ENCODE results near the gene JAKMIP1.

JAKMIP1 gene

DNA sequence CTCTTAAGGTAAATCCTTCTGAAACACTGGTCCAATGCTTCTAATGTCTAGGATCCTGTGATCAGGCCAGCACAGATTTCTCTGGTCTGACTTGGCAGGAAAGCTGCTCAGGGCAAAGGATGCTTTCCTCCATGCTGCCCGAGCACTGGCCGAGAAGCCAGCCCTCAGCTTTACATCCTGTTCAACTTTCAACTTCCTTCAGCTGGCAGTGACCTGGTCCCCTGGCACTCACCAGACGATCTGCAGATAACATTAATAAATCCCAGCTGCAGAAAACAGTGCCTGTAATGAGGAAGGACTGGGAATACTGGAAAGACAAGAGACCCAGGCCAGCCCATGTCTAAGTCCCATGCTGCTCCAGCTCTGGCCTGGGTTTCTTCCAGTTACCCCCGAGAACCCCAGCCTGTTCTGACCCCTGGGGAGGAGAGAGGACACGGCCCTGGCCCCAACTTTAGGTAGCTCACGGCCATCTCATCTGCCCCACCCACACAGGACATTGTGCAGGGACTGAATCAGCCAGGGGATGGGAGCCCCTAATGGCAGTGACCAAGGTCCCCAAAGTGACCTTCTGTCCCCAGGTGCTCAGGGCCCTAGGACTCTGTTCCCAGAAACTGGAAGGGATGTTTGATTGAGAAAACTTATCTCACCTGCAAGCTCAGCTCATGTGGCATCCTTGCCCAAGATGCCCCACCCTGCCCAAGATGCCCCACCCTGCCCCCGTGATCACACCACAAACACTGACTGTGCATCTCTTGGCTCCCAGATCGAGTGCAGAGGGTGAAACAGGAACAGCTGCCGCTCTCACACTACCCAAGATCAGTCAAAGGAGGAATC is 28.0 kb downstream of the JAKMIP1 start:
- TF ChIP-seq CTCF (conservative IDR thresholded peaks at IDR 0.05; ENCODE audit: low read depth, low read length), result no peak
- no peak for DNase-seq (ENCODE audit: low read depth)
- no peak overlapping the region for H3K4me3 ChIP-seq (ENCODE audit: low read depth, low read length)

DNA sequence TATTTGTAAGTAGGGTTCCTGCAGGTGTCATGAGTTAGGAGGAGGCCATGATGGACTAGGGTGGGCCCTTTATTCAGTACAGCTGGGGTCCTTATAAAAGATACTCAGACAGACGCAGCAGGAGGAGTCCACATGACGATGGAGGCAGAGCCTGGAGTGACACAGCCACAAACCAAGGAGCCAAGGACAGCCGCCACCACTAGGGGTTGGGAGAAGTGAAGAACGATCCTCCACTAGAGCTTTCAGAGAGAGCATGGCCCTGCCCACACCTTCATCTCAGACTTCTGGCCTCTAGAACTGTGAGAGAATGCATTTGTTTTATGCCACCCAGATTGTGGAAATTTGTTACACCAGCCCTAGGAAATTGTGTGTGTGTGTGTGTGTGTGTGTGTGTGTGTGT is 31.1 kb downstream of the JAKMIP1 start:
- H3K4me3 ChIP-seq (ENCODE audit: low read depth, low read length), result no peak overlapping the region
- TF ChIP-seq CTCF (conservative IDR thresholded peaks at IDR 0.05; ENCODE audit: low read depth, low read length), result no peak
- DNase-seq (ENCODE audit: low read depth), result no peak

- no peak for TF ChIP-seq CTCF (conservative IDR thresholded peaks at IDR 0.05; ENCODE audit: low read depth, low read length)
- no peak for DNase-seq (ENCODE audit: low read depth)
- no peak overlapping the region for H3K4me3 ChIP-seq (ENCODE audit: low read depth, low read length)
These were observed 34.6 kb downstream of the JAKMIP1 start for GRCh38 chr4:6165766-6166165.

DNA sequence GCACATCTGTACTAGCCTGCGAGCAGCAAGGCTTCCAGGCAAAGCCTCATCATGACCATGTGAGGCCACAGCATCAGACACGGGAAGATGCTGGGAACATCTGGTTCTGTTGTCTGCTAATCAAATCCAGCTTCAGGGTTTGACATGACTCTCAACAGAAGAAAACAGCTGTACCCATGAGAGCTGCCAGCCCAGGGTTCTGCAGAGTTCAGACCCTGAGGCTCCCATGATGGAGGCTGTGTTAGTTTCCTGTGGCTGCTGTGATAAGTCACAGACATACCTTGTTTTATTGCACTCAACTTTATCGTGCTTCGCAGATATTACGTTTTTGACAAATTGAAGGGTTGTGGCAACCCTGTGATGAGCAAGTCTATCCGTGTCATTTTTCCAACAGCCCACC is 37.5 kb downstream of the JAKMIP1 start:
- H3K4me3 ChIP-seq (ENCODE audit: low read depth, low read length), result no peak overlapping the region
- TF ChIP-seq CTCF (conservative IDR thresholded peaks at IDR 0.05; ENCODE audit: low read depth, low read length), result no peak
- DNase-seq (ENCODE audit: low read depth), result no peak

GRCh38 chr4:6161921-6162464 is 38.4 kb downstream of the JAKMIP1 start:
- no peak for DNase-seq (ENCODE audit: low read depth)
- TF ChIP-seq CTCF (conservative IDR thresholded peaks at IDR 0.05; ENCODE audit: low read depth, low read length), result no peak
- no peak overlapping the region for H3K4me3 ChIP-seq (ENCODE audit: low read depth, low read length)

DNA sequence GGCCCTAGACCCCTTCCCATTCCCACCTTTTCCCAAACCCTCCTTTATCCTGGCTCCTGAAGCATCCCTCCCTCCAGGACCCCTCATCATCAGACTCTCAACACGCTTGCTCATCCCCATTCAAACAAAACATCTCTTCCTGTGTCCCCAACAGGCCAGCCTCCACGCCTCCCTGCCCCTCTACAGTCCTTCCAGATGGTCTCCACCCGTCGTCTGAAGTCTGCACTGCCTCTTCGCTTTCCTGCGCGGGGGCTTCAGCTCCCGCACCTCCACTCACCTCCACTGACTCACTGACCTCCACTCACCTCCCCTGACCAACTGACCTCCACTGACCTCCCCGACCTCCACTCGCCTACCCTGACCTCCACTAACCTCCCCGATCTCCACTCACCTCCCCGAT is 39.8 kb downstream of the JAKMIP1 start:
- no peak for DNase-seq (ENCODE audit: low read depth)
- no peak for TF ChIP-seq CTCF (conservative IDR thresholded peaks at IDR 0.05; ENCODE audit: low read depth, low read length)
- no peak overlapping the region for H3K4me3 ChIP-seq (ENCODE audit: low read depth, low read length)

GRCh38 chr4:6157926-6158325 is 42.4 kb downstream of the JAKMIP1 start:
- DNase-seq (ENCODE audit: low read depth), result no peak
- TF ChIP-seq CTCF (conservative IDR thresholded peaks at IDR 0.05; ENCODE audit: low read depth, low read length), result no peak
- no peak overlapping the region for H3K4me3 ChIP-seq (ENCODE audit: low read depth, low read length)

Data from choroid plexus epithelial cell (primary cell).